SKM-1 (cell line): ENCODE results near the gene PAPSS1.
"Not testable (repeated sequence)": the region's sequence is repeated elsewhere in the genome, so short reads cannot be mapped to it uniquely, and the experiment has no call there.

Source experiments
- DNase-seq: peaks from one replicate; lab custom pipeline; 2025; ENCODE audit not compliant: unreplicated experiment; lab: John Stamatoyannopoulos, UW

PAPSS1 gene

GRCh38 chr4:107719922-107720722 lies at the start of gene PAPSS1:
Gene PAPSS1, minus strand, starts transcription at chr4:107720234. Its CDS starts 55 bp downstream, at chr4:107720179.
- peak; percentile 86 for DNase-seq

- no peak for DNase-seq
These were observed 40.4 kb upstream of the PAPSS1 start for GRCh38 chr4:107760281-107760947.

GRCh38 chr4:107757864-107758476 lies 37.9 kb upstream of the PAPSS1 start:
- peak; percentile 54 for DNase-seq

GRCh38 chr4:107757283-107757682 lies 37.2 kb upstream of the PAPSS1 start:
- DNase-seq, result peak; percentile 4

- no peak for DNase-seq
These were observed 35.9 kb upstream of the PAPSS1 start for GRCh38 chr4:107755841-107756356.

- DNase-seq, result no peak
These were observed 31.6 kb upstream of the PAPSS1 start for GRCh38 chr4:107751670-107752069.

- DNase-seq, result no peak
These were observed 27.9 kb upstream of the PAPSS1 start for GRCh38 chr4:107747748-107748486.

- no peak for DNase-seq
These were observed 26.1 kb upstream of the PAPSS1 start for GRCh38 chr4:107746161-107746560.

- DNase-seq, result no peak
These were observed 24.5 kb upstream of the PAPSS1 start for GRCh38 chr4:107744532-107744931.

- no peak for DNase-seq
These were observed 23.5 kb upstream of the PAPSS1 start for GRCh38 chr4:107743532-107743931.

GRCh38 chr4:107742791-107743190 lies 22.8 kb upstream of the PAPSS1 start:
- DNase-seq, result no peak

- DNase-seq, result no peak
These were observed 22.2 kb upstream of the PAPSS1 start for GRCh38 chr4:107742196-107742595.

GRCh38 chr4:107740950-107741701 lies 21.1 kb upstream of the PAPSS1 start:
- no peak for DNase-seq

- no peak for DNase-seq
These were observed 20.3 kb upstream of the PAPSS1 start for GRCh38 chr4:107740381-107740780.

GRCh38 chr4:107737450-107737849 lies 17.4 kb upstream of the PAPSS1 start:
- DNase-seq, result no peak

- peak; percentile 39 for DNase-seq
These were observed 17.0 kb upstream of the PAPSS1 start for GRCh38 chr4:107736924-107737448.

- no peak for DNase-seq
These were observed 16.0 kb upstream of the PAPSS1 start for GRCh38 chr4:107736037-107736436.

GRCh38 chr4:107734120-107734519 lies 14.1 kb upstream of the PAPSS1 start:
- peak; percentile 14 for DNase-seq

GRCh38 chr4:107733431-107733925 lies 13.4 kb upstream of the PAPSS1 start:
- no peak for DNase-seq

- not testable (repeated sequence) for DNase-seq
These were observed 9.0 kb upstream of the PAPSS1 start for GRCh38 chr4:107729050-107729449.
